Keratinocyte (primary cell): Measurements from ENCODE around the gene ACTR2. TPM values are rescaled to one million over a fixed set of nuclear protein-coding genes. Genes with fewer than 3 reads are reported as not detected.

Source experiments
- DNase-seq: peaks from one replicate; pipeline ENCODE4 v3.0.0-alpha.2; 2011; ENCODE audit warnings: low read depth, missing footprints, low spot score
- FAIRE-seq: peaks from 2 replicates; lab custom pipeline; 2011; peaks lifted over from hg19 to GRCh38; lab: Jason Lieb, UNC
- H2AFZ ChIP-seq: 2 replicates; pipeline ENCODE4 v1.6.0; 2012; ENCODE audit warnings: low read length, control low read depth, inconsistent platforms; ENCODE audit not compliant: control insufficient read depth
- H3K27ac ChIP-seq: 2 replicates; pipeline ENCODE4 v1.5.1; 2011; ENCODE audit warnings: low read length; ENCODE audit not compliant: control insufficient read depth, insufficient read depth
- H3K27me3 ChIP-seq: 3 replicates; pipeline ENCODE4 v1.6.0; 2011; ENCODE audit warnings: low read length; ENCODE audit not compliant: control insufficient read depth, insufficient read depth; ENCODE audit errors: extremely low read depth
- H3K36me3 ChIP-seq, 2 experiments: 2 replicates in 1 of 2; 3 replicates in 1 of 2; pipeline ENCODE4 v1.5.1; 2011; ENCODE audit warnings: low read length in 2 of 2, mild to moderate bottlenecking in 1 of 2; ENCODE audit not compliant: control insufficient read depth in 2 of 2, insufficient read depth in 2 of 2; ENCODE audit errors: extremely low read depth in 1 of 2
- H3K4me1 ChIP-seq: 3 replicates; pipeline ENCODE4 v1.5.1; 2011; ENCODE audit warnings: low read length; ENCODE audit not compliant: control insufficient read depth, insufficient read depth; ENCODE audit errors: extremely low read depth
- H3K4me2 ChIP-seq: 3 replicates; pipeline ENCODE4 v1.6.0; 2011; ENCODE audit warnings: low read depth, low read length; ENCODE audit not compliant: control insufficient read depth, insufficient read depth; ENCODE audit errors: extremely low read depth
- H3K4me3 ChIP-seq, 3 experiments: fragments of 200-600 bp in 1 of 3; sonication (generic) in 1 of 3; 2 replicates in 2 of 3; 3 replicates in 1 of 3; pipeline ENCODE4 v1.5.1; 2011 to 2016; ENCODE audit warnings: low read length in 3 of 3, mild to moderate bottlenecking in 3 of 3, control low read depth in 2 of 3, inconsistent platforms in 1 of 3, low read depth in 1 of 3, mixed read lengths in 1 of 3, mixed run types in 1 of 3, moderate library complexity in 1 of 3; ENCODE audit not compliant: control insufficient read depth in 2 of 3, insufficient read depth in 2 of 3; ENCODE audit errors: extremely low read depth in 1 of 3
- H3K79me2 ChIP-seq: 2 replicates; pipeline ENCODE4 v1.6.0; 2012; ENCODE audit warnings: low read length; ENCODE audit not compliant: control insufficient read depth, insufficient read depth
- H3K9ac ChIP-seq: 3 replicates; pipeline ENCODE4 v1.6.0; 2011; ENCODE audit warnings: low read length; ENCODE audit not compliant: control insufficient read depth, insufficient read depth; ENCODE audit errors: extremely low read depth
- H3K9me1 ChIP-seq: 3 replicates; pipeline ENCODE4 v1.6.0; 2011; ENCODE audit warnings: low read length; ENCODE audit not compliant: control insufficient read depth, insufficient read depth; ENCODE audit errors: extremely low read depth
- H3K9me3 ChIP-seq: 2 replicates; pipeline ENCODE4 v1.5.1; 2012; ENCODE audit warnings: low read depth, low read length; ENCODE audit not compliant: control insufficient read depth
- H4K20me1 ChIP-seq: 3 replicates; pipeline ENCODE4 v1.6.0; 2011; ENCODE audit warnings: low read length; ENCODE audit not compliant: control insufficient read depth, insufficient read depth; ENCODE audit errors: extremely low read depth
- CTCF ChIP-seq, 3 experiments: IDR thresholded peaks in 1 of 3; conservative IDR thresholded peaks in 1 of 3; optimal IDR thresholded peaks in 1 of 3; 2 replicates in 2 of 3; 3 replicates in 1 of 3; pipeline versions ENCODE3 to v1.5.1; 2011; ENCODE audit warnings: low read length in 3 of 3, mild to moderate bottlenecking in 3 of 3, moderate library complexity in 2 of 3, control low read depth in 1 of 3, inconsistent platforms in 1 of 3; ENCODE audit not compliant: insufficient read depth in 2 of 3; ENCODE audit errors: extremely low read depth in 1 of 3
- EZH2 ChIP-seq: IDR thresholded peaks from one replicate; pipeline ENCODE4 v1.6.1; 2012; ENCODE audit warnings: inconsistent platforms, mild to moderate bottlenecking, low read length, moderate library complexity
- dilution Hi-C: fragments of 300-500 bp; cut with MboI; formaldehyde crosslinking; loops from one replicate; pipeline ENCODE4 v1.7.0; 2020; ENCODE audit warnings: low sequenced_read_pairs; ENCODE audit not compliant: extremely low pct_ligation_motif_present
- polyA plus RNA-seq, 5 experiments: library from polyadenylated mRNA; depleted of rRNA in 3 of 5; stranded (reverse) in 3 of 5; stranded (forward) in 1 of 5; unstranded in 1 of 5; fragments of >200 nt; gene quantifications; 1 replicate in 1 of 5; 2 replicates in 3 of 5; 3 replicates in 1 of 5; pipeline versions ENCODE4 v1.2.1 to v1.2.3, GENCODE V29; 2011 to 2012; ENCODE audit warnings: missing spikeins in 2 of 5, low read depth in 1 of 5, low replicate concordance in 1 of 5

The ACTR2 gene
- polyA plus RNA-seq, 1 donor (not counting 4 experiments of a cell fraction or from before 2014, with no cell fraction given): 257 TPM

GRCh38 chr2:65212115-65212514, 15.5 kb upstream of the ACTR2 start:
- no peak for TF ChIP-seq EZH2
- TF ChIP-seq CTCF (optimal IDR thresholded peaks at IDR 0.05 in 1 of 3, IDR thresholded peaks at IDR 0.05 in 1 of 3, conservative IDR thresholded peaks at IDR 0.05 in 1 of 3; ENCODE audit: extremely low read depth in 1 of 3, insufficient read depth in 2 of 3, low read length in 3 of 3): no peak
- no peak for FAIRE-seq
- dilution Hi-C loops: no loop called here

DNA sequence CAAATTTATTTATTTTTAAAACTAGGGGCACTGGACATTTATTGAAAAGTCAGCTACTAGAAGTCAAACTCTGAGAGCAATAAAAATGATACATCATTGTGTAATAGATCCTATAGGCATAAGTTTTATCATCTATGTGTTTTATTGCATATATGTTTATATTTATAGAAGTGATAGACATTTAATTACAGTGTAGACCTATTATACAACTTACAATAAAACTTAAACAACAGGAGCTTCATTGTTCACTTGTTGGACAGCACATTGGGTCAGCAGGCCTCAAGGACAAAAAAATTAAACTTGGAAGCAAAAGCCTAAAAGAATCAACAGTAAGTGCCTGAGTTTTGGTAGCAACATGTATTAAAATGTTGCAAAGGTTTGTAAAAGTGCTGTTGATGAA, 15.0 kb upstream of the ACTR2 start:
- no peaks in the 10 kb centered on the region for H3K4me1 ChIP-seq
- H3K27me3 ChIP-seq: no peaks in the 10 kb centered on the region
- H2AFZ ChIP-seq: no peak overlapping the region
- dilution Hi-C loops: no loop called here
- no peak for TF ChIP-seq EZH2
- no peak for TF ChIP-seq CTCF (optimal IDR thresholded peaks at IDR 0.05 in 1 of 3, IDR thresholded peaks at IDR 0.05 in 1 of 3, conservative IDR thresholded peaks at IDR 0.05 in 1 of 3; ENCODE audit: extremely low read depth in 1 of 3, insufficient read depth in 2 of 3, low read length in 3 of 3)
- no peak overlapping the region for H3K4me3 ChIP-seq
- H3K79me2 ChIP-seq: no peaks in the 10 kb centered on the region
- FAIRE-seq: no peak
- no peaks in the 10 kb centered on the region for H3K9me1 ChIP-seq
- H3K4me2 ChIP-seq: no peak overlapping the region
- no peaks in the 10 kb centered on the region for H3K36me3 ChIP-seq
- H3K27ac ChIP-seq: no peak overlapping the region
- no peaks in the 10 kb centered on the region for H3K9me3 ChIP-seq
- H4K20me1 ChIP-seq: no peaks in the 10 kb centered on the region
- no peak for DNase-seq
- H3K9ac ChIP-seq: no peak overlapping the region

More at GRCh38 chr2:65212115-65212514, 15.5 kb upstream of the ACTR2 start:
- no peak overlapping the region for H3K4me2 ChIP-seq
- no peaks in the 10 kb centered on the region for H3K27me3 ChIP-seq
- no peaks in the 10 kb centered on the region for H3K79me2 ChIP-seq
- H4K20me1 ChIP-seq: no peaks in the 10 kb centered on the region
- no peaks in the 10 kb centered on the region for H3K9me3 ChIP-seq
- H2AFZ ChIP-seq: no peak overlapping the region
- no peak for DNase-seq
- H3K9me1 ChIP-seq: no peaks in the 10 kb centered on the region
- no peak overlapping the region for H3K9ac ChIP-seq
- no peak overlapping the region for H3K27ac ChIP-seq
- H3K4me3 ChIP-seq: no peak overlapping the region
- no peaks in the 10 kb centered on the region for H3K36me3 ChIP-seq
- H3K4me1 ChIP-seq: no peaks in the 10 kb centered on the region
